Adipocyte (in vitro differentiated cells): ENCODE data around the gene LRRK1.

Experiments
- DNase-seq: peaks from one replicate; pipeline ENCODE4 v3.0.0-alpha.2; 2015; ENCODE audit warnings: low read depth
- H3K27me3 ChIP-seq: replicated peaks from 2 replicates; pipeline ENCODE4 v1.7.0; 2013; ENCODE audit warnings: mild to moderate bottlenecking, low read length, moderate library complexity; ENCODE audit not compliant: control insufficient read depth, insufficient read depth
- H3K36me3 ChIP-seq: 2 replicates; pipeline ENCODE4 v1.7.0; 2013; ENCODE audit warnings: low read length, mild to moderate bottlenecking, moderate library complexity; ENCODE audit not compliant: control insufficient read depth, insufficient read depth, severe bottlenecking
- H3K4me1 ChIP-seq: 2 replicates; pipeline ENCODE4 v1.7.0; 2013; ENCODE audit warnings: mild to moderate bottlenecking, low read length, moderate library complexity; ENCODE audit not compliant: control insufficient read depth, insufficient read depth
- H3K4me3 ChIP-seq: 2 replicates; pipeline ENCODE4 v1.7.0; 2013; ENCODE audit warnings: mild to moderate bottlenecking, low read length, moderate library complexity
- H3K9ac ChIP-seq: 2 replicates; pipeline ENCODE4 v1.7.0; 2013; ENCODE audit warnings: mild to moderate bottlenecking, low read length, moderate library complexity
- H3K9me3 ChIP-seq: 2 replicates; pipeline ENCODE4 v1.7.0; 2013; ENCODE audit warnings: mild to moderate bottlenecking, low read length, moderate library complexity; ENCODE audit not compliant: control insufficient read depth

The LRRK1 gene

GRCh38 chr15:101022876-101023275, 103.7 kb downstream of the LRRK1 start:
- Histone ChIP-seq H3K4me1 (peaks cover 19% of the 10 kb centered on the region), H3K4me3 (no peak overlapping the region), H3K9ac (no peak overlapping the region), H3K27me3 (no peaks in the 10 kb centered on the region), H3K36me3 (peaks cover 44% of the 10 kb centered on the region), H3K9me3 (no peaks in the 10 kb centered on the region)
- DNase-seq: no peak

- DNase-seq: peak; percentile 45
- no peaks in the 10 kb centered on the region for H3K27me3 ChIP-seq
- H3K4me1 ChIP-seq: peaks cover 14% of the 10 kb centered on the region
- no peaks in the 10 kb centered on the region for H3K9me3 ChIP-seq
- H3K9ac ChIP-seq: no peak overlapping the region
- no peak overlapping the region for H3K4me3 ChIP-seq
- peaks cover 49% of the 10 kb centered on the region for H3K36me3 ChIP-seq
Observed at GRCh38 chr15:101023501-101024072, 104.4 kb downstream of the LRRK1 start.

GRCh38 chr15:101024073-101024695, 105.0 kb downstream of the LRRK1 start:
- Histone ChIP-seq H3K27me3 (no peaks in the 10 kb centered on the region), H3K4me3 (no peak overlapping the region), H3K36me3 (peaks cover 55% of the 10 kb centered on the region), H3K9me3 (no peaks in the 10 kb centered on the region), H3K9ac (no peak overlapping the region), H3K4me1 (peaks cover 14% of the 10 kb centered on the region)
- peak; percentile 48 for DNase-seq

DNA sequence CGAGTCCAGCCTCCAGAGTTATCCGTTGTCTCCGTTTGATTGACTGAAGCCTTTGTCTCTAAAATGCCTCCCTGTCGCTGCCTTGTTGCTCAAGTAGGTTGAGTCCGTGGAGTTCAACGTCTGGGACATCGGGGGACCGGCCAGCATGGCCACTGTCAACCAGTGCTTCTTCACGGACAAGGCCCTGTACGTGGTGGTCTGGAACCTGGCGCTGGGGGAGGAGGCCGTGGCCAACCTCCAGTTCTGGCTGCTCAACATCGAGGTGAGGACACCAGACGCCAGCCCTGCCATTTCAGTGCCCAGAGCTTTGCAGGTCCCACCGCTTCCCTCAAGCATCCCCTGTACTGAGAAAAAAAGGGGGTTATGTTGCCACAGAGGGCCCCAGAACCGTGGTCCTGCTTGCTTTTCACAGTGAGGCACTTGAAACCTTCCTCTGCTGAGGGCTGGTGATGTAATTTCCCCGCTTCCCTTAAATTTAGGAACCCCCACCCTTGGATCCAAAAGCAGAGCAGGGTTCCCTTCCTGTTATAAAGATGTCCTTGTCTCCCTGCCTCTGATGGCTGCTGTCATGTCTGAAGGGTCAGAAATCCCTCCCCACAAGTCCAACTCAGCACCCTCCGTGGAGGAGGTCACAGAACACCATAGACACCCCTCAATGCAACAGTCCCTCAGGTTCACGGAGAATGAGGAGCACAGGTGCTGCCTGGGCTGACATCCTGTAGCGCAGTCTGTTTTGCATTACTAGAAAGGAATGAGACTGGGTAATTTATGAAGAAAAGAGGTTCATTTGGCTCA, 105.7 kb downstream of the LRRK1 start:
- Histone ChIP-seq H3K9me3 (no peaks in the 10 kb centered on the region), H3K4me1 (peaks cover 14% of the 10 kb centered on the region), H3K27me3 (no peaks in the 10 kb centered on the region), H3K9ac (no peak overlapping the region), H3K4me3 (no peak overlapping the region), H3K36me3 (peaks cover 57% of the 10 kb centered on the region)
- no peak for DNase-seq

DNA sequence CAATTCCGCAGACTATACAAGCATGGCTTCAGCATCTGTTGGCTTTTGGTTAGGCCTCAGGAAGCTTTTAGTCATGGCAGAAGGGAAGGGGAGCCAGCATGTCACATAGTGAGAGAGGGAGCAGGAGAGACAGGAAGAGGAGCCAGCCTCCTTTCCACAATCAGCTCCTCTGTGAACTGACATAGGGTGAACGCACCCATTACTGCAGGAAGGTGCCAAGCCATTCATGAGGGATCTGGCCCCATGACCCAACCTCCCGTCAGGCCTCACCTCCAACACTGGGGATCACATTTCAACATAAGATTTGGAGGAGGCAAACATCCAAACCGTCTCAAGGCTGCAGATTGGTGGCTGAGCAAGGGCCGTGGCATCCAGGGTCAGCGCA, 106.3 kb downstream of the LRRK1 start:
- H3K27me3 ChIP-seq: no peaks in the 10 kb centered on the region
- no peak overlapping the region for H3K9ac ChIP-seq
- peaks cover 57% of the 10 kb centered on the region for H3K36me3 ChIP-seq
- no peak for DNase-seq
- peaks cover 14% of the 10 kb centered on the region for H3K4me1 ChIP-seq
- H3K9me3 ChIP-seq: no peaks in the 10 kb centered on the region
- H3K4me3 ChIP-seq: no peak overlapping the region

GRCh38 chr15:101025896-101026631, 106.9 kb downstream of the LRRK1 start:
- H3K9ac ChIP-seq: no peak overlapping the region
- no peaks in the 10 kb centered on the region for H3K9me3 ChIP-seq
- peaks cover 54% of the 10 kb centered on the region for H3K36me3 ChIP-seq
- no peak for DNase-seq
- peaks cover 14% of the 10 kb centered on the region for H3K4me1 ChIP-seq
- H3K4me3 ChIP-seq: no peak overlapping the region
- no peaks in the 10 kb centered on the region for H3K27me3 ChIP-seq

DNA sequence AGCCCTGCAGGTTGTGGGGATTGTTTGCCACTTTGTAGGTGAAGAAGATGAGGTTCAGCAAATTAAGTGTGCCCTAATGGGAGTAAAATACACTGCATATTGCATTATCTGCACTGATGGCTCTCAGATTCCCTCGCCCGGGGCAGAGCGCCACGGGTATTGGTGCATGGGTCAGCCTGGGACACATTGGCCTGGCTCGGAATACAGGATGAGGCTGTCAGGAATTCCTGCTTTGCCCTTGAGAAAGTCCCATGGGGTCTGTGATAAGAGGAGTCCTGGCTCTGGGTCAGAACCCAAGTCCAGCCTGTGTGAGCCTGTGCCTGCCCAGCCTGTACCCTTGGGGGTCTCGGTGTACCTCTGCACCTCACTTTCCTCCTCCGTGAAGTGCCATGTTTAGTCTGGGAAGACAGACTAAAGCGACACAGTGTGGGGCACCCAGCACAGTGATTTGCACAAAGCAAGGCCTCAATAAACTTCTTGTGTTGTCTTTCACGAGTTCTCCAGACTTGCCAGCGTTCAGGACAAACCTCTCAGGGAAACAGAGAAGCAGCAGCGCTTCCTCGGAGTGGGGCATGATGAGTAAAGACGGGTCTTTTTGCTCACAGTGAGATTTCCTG, 107.6 kb downstream of the LRRK1 start:
- H3K36me3 ChIP-seq: peaks cover 51% of the 10 kb centered on the region
- no peak for DNase-seq
- H3K9ac ChIP-seq: no peak overlapping the region
- no peak overlapping the region for H3K4me3 ChIP-seq
- no peaks in the 10 kb centered on the region for H3K27me3 ChIP-seq
- H3K4me1 ChIP-seq: peaks cover 14% of the 10 kb centered on the region
- H3K9me3 ChIP-seq: no peaks in the 10 kb centered on the region

DNA sequence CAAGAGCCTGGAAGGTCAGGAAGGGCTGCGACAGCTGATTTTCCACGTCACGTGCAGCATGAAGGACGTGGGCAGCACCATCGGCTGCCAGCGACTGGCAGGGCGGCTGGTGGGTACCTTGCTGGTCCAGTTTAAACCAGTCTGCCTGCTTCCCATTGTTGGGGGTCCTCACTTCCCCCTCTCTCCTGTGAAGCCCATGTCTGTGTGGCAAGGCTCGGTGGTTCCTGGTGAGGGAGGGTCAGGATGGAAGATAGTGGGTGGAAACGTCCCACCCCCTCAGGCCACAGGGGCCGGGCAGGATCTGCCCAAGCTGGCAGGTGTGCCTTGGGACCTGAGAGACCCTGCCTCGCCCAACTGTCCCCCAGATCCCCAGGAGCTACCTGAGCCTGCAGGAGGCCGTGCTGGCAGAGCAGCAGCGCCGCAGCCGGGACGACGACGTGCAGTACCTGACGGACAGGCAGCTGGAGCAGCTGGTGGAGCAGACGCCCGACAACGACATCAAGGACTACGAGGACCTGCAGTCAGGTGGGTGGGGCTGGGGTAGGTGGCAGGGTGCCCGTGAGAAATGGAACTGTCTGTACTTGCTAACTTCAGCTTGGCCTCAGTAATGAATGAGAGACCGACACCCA, 108.2 kb downstream of the LRRK1 start:
- Histone ChIP-seq H3K9me3 (no peaks in the 10 kb centered on the region), H3K9ac (no peak overlapping the region), H3K27me3 (no peaks in the 10 kb centered on the region), H3K4me1 (peaks cover 14% of the 10 kb centered on the region), H3K4me3 (no peak overlapping the region), H3K36me3 (peaks cover 45% of the 10 kb centered on the region)
- DNase-seq: no peak

DNA sequence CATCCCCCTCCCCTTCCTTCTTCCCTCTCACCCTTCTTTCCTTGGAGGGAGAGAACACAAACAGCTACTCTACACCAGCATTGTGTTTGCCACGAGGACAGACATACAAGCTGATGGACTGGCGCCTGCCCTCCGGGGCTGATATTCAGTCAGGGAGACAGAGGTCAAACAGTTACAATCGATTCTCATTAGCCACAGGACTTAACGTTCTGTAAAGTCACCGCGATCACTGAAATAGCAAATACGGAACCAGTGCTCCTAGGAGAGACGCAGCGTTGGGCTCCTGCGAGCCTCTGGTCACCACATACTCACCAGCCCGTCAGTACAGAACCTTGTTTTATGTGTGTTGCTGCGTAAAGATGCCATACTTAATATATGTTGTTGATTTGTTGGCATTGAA, 108.8 kb downstream of the LRRK1 start:
- peaks cover 14% of the 10 kb centered on the region for H3K4me1 ChIP-seq
- H3K36me3 ChIP-seq: peaks cover 44% of the 10 kb centered on the region
- no peak for DNase-seq
- H3K4me3 ChIP-seq: no peak overlapping the region
- H3K9ac ChIP-seq: no peak overlapping the region
- no peaks in the 10 kb centered on the region for H3K9me3 ChIP-seq
- no peaks in the 10 kb centered on the region for H3K27me3 ChIP-seq

GRCh38 chr15:101028321-101028720, 109.2 kb downstream of the LRRK1 start:
- Histone ChIP-seq H3K4me1 (peaks cover 12% of the 10 kb centered on the region), H3K36me3 (peaks cover 47% of the 10 kb centered on the region), H3K9ac (no peak overlapping the region), H3K27me3 (no peaks in the 10 kb centered on the region), H3K4me3 (no peak overlapping the region), H3K9me3 (no peaks in the 10 kb centered on the region)
- DNase-seq: no peak
